Loucy (cell line): ENCODE measurements around the gene PADI6.

Experiments used
- H2AFZ ChIP-seq: fragments of 200-600 bp; sonication (generic); 2 replicates; pipeline ENCODE4 v1.6.0; 2016; ENCODE audit warnings: antibody characterized with exemption, mild to moderate bottlenecking, low read length, moderate library complexity
- H3F3A ChIP-seq: fragments of 200-600 bp; 2 replicates; pipeline ENCODE4 v1.6.0; 2016; ENCODE audit warnings: antibody characterized with exemption, low read depth, mild to moderate bottlenecking
- H3K27me3 ChIP-seq: fragments of 200-600 bp; sonication (generic); 2 replicates; pipeline ENCODE4 v1.6.1; 2014; ENCODE audit warnings: low read length, mild to moderate bottlenecking; ENCODE audit not compliant: insufficient read depth, poor library complexity, severe bottlenecking
- H3K36me3 ChIP-seq: fragments of 200-600 bp; sonication (generic); 2 replicates; pipeline ENCODE4 v1.6.1; 2016; ENCODE audit warnings: low read length; ENCODE audit not compliant: insufficient read depth
- H3K4me1 ChIP-seq: fragments of 200-600 bp; sonication (generic); 2 replicates; pipeline ENCODE4 v1.5.1; 2014; ENCODE audit warnings: low read length, mild to moderate bottlenecking; ENCODE audit not compliant: insufficient read depth, poor library complexity, severe bottlenecking
- H3K4me2 ChIP-seq: fragments of 200-600 bp; sonication (generic); 2 replicates; pipeline ENCODE4 v1.6.0; 2014; ENCODE audit warnings: antibody characterized with exemption, low read length, low read depth, mild to moderate bottlenecking; ENCODE audit not compliant: poor library complexity, severe bottlenecking
- H3K4me3 ChIP-seq: fragments of 200-600 bp; sonication (generic); 2 replicates; pipeline ENCODE4 v1.5.1; 2014; ENCODE audit warnings: low read length, mild to moderate bottlenecking, mixed read lengths; ENCODE audit not compliant: poor library complexity, severe bottlenecking
- H3K79me2 ChIP-seq: fragments of 200-600 bp; sonication (generic); 2 replicates; pipeline ENCODE4 v1.6.1; 2014; ENCODE audit warnings: low read length; ENCODE audit not compliant: insufficient read depth
- H3K9ac ChIP-seq: fragments of 200-600 bp; sonication (generic); 2 replicates; pipeline ENCODE4 v1.6.0; 2014; ENCODE audit warnings: mild to moderate bottlenecking, low read depth, low read length, moderate library complexity; ENCODE audit not compliant: poor library complexity, severe bottlenecking
- H3K9me2 ChIP-seq: fragments of 200-600 bp; sonication (generic); replicated peaks from 2 replicates; pipeline ENCODE4 v1.6.1; 2016; ENCODE audit warnings: low read depth, low read length, mixed read lengths
- H3K9me3 ChIP-seq: fragments of 200-600 bp; sonication (generic); 2 replicates; pipeline ENCODE4 v1.6.1; 2014; ENCODE audit warnings: mild to moderate bottlenecking, antibody characterized with exemption, low read length, low read depth; ENCODE audit not compliant: insufficient read depth
- H4K20me1 ChIP-seq: fragments of 200-600 bp; sonication (generic); 2 replicates; pipeline ENCODE4 v1.6.0; 2014; ENCODE audit warnings: antibody characterized with exemption, low read length, mild to moderate bottlenecking; ENCODE audit not compliant: insufficient read depth, poor library complexity, severe bottlenecking
- EZH2phosphoT487 ChIP-seq: fragments of 200-600 bp; IDR thresholded peaks from 2 replicates; pipeline ENCODE4 v1.6.1; 2018; ENCODE audit warnings: antibody characterized with exemption, mild to moderate bottlenecking, moderate library complexity, borderline replicate concordance
- TF ChIP-seq, protein P1 (sequence below): fragments of 200-600 bp; sonication (generic); conservative IDR thresholded peaks from 2 replicates; pipeline ENCODE4 v1.5.1; 2014; ENCODE audit warnings: mild to moderate bottlenecking, antibody characterized with exemption, low read length

PADI6 gene

DNA sequence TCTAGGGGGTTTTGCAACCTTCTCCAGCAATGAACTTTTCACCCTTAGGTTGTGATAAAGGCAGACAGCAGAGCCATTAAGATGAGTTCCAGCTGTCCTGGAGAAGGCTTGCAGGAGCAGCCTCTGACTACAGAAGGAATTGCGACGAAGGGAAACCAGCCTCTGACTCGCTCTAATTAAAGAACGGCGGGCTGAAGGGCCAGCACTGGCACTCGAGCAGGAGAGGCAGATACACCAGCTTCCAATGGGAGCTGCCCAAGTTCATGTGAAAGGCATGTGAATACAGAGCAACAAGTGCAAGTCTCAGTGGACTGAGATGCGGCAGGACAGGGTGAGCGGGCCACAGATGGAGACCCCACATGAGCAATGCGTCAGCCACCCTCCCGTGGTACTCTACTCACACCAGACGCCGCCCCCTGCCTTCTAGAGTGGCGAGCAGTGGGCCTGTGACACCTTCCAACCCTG is 51.8 kb downstream of the PADI6 start:
- no peaks in the 10 kb centered on the region for H3K9me2 ChIP-seq
- no peak overlapping the region for H3K4me3 ChIP-seq
- H3F3A ChIP-seq: no peaks in the 10 kb centered on the region; the same call in 1 of the 2 replicates
- no peak overlapping the region for H2AFZ ChIP-seq
- H3K9ac ChIP-seq: no peak overlapping the region
- peaks cover 65% of the 10 kb centered on the region for H3K79me2 ChIP-seq
- no peak overlapping the region for H3K4me2 ChIP-seq
- H3K4me1 ChIP-seq: no peaks in the 10 kb centered on the region
- H4K20me1 ChIP-seq: peaks cover 85% of the 10 kb centered on the region
- TF ChIP-seq EZH2phosphoT487: no peak
- TF ChIP-seq, protein P1, sequence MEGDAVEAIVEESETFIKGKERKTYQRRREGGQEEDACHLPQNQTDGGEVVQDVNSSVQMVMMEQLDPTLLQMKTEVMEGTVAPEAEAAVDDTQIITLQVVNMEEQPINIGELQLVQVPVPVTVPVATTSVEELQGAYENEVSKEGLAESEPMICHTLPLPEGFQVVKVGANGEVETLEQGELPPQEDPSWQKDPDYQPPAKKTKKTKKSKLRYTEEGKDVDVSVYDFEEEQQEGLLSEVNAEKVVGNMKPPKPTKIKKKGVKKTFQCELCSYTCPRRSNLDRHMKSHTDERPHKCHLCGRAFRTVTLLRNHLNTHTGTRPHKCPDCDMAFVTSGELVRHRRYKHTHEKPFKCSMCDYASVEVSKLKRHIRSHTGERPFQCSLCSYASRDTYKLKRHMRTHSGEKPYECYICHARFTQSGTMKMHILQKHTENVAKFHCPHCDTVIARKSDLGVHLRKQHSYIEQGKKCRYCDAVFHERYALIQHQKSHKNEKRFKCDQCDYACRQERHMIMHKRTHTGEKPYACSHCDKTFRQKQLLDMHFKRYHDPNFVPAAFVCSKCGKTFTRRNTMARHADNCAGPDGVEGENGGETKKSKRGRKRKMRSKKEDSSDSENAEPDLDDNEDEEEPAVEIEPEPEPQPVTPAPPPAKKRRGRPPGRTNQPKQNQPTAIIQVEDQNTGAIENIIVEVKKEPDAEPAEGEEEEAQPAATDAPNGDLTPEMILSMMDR: no peak
- peaks cover 99% of the 10 kb centered on the region for H3K36me3 ChIP-seq
- H3K27me3 ChIP-seq: no peaks in the 10 kb centered on the region
- H3K9me3 ChIP-seq: no peaks in the 10 kb centered on the region

- no peaks in the 10 kb centered on the region for H3K4me1 ChIP-seq
- H3K9me2 ChIP-seq: no peaks in the 10 kb centered on the region
- TF ChIP-seq EZH2phosphoT487: no peak
- TF ChIP-seq, protein P1: no peak
- H3K9me3 ChIP-seq: no peaks in the 10 kb centered on the region
- H3K9ac ChIP-seq: no peak overlapping the region
- no peak overlapping the region for H2AFZ ChIP-seq
- H3K27me3 ChIP-seq: no peaks in the 10 kb centered on the region
- H3K4me3 ChIP-seq: no peak overlapping the region
- peaks cover 87% of the 10 kb centered on the region for H4K20me1 ChIP-seq
- H3K4me2 ChIP-seq: no peak overlapping the region
- peaks cover 87% of the 10 kb centered on the region for H3K79me2 ChIP-seq
- peaks cover 95% of the 10 kb centered on the region for H3K36me3 ChIP-seq
- no peaks in the 10 kb centered on the region for H3F3A ChIP-seq
Measured at GRCh38 chr1:17425806-17426600, 54.0 kb downstream of the PADI6 start.

DNA sequence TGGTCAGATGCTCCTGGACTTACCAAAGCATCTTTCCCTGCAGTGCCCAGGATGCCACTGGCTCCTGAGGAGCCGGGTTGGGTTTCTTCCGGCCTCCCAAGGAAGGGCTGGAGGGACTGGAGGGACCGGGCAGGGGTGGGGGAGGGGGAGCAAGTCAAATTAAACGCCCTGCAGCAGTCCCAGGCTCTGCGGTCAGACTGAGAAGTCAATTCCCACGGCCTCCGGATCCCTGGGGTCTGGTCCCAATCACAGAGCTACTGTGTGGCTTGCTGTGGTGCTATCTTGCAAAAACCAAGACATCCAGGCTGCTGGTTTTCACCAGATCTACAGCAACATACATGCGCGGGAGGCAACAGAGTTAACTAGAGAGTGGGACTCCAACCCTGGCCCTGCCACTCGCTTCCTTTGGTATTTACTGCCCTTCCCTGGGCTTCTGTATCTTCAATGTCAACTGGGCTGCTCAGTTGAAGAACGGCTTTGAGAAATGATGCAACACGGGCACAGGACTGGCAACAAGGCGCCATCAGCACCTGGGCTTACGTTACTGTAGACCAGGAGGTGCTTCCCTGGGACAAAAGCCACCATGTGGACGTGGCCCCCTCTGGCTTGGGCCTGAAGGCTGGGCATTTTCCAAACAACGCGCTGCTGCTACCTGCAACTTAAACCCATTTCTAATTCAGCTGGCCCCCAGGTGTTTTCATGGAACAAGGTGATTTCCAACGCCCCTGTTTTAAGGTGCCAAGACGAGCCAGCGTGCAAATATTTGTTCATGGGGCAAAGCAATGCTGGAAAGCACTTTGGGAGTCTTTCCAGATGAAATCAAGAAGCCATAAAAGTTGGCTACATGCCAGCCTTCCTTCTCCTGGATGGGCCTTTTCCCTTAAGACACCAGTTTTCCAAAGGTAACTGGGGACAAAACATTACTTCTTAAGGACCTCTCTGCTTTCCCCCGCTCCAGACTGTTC is 56.0 kb downstream of the PADI6 start:
- H3K4me2 ChIP-seq: no peak overlapping the region
- peaks cover 89% of the 10 kb centered on the region for H3K36me3 ChIP-seq
- no peak for TF ChIP-seq EZH2phosphoT487
- TF ChIP-seq, protein P1: no peak
- H2AFZ ChIP-seq: no peak overlapping the region
- no peak overlapping the region for H3K9ac ChIP-seq
- H3K27me3 ChIP-seq: no peaks in the 10 kb centered on the region
- peaks cover 98% of the 10 kb centered on the region for H3K79me2 ChIP-seq
- no peaks in the 10 kb centered on the region for H3K4me1 ChIP-seq
- no peaks in the 10 kb centered on the region for H3K9me3 ChIP-seq
- peaks cover 96% of the 10 kb centered on the region for H4K20me1 ChIP-seq
- no peaks in the 10 kb centered on the region for H3F3A ChIP-seq
- H3K4me3 ChIP-seq: no peak overlapping the region
- H3K9me2 ChIP-seq: no peaks in the 10 kb centered on the region
